PC-3 (cell line): ENCODE measurements around the gene EPHB2.

Source experiments
- CTCF ChIP-seq: fragments of 300-600 bp; sonication (generic); conservative IDR thresholded peaks from 2 replicates; pipeline ENCODE4 v1.5.1; 2017; ENCODE audit warnings: antibody characterized with exemption, low read depth, mild to moderate bottlenecking, low read length
- EZH2phosphoT487 ChIP-seq: fragments of 300-600 bp; sonication (generic); IDR thresholded peaks from 2 replicates; pipeline ENCODE4 v1.6.1; 2018; ENCODE audit warnings: mild to moderate bottlenecking, antibody characterized with exemption, low read length, borderline replicate concordance

DNA sequence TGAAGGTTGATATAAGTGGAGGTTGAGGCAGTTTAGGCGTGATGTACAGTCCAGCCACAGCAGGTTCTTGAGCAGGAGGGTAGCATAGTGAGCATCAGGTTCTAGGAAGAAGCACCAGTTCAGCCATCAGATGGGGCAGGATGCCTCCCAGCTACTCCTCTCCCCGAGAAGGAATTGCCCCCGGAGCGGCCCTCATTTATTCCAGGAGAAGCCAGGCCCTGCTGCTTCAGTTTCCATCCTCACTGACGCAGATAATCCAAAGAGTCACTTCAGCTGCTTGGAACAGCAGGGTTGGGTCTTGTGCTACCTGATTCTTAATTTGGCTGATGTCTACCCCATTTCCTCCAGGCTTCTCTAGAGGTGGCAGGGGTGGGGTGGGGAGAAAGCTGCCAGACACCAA lies 207.3 kb downstream of the EPHB2 start:
- TF ChIP-seq CTCF (no peak), EZH2phosphoT487 (no peak)
